Measurements from ENCODE around the gene CNTNAP2.

Gene CNTNAP2

GRCh38 chr7:147308539-147308938 is 1191.9 kb downstream of the CNTNAP2 start:
- H3K4me3 ChIP-seq (ENCODE audit: low read depth, low read length), result no peak overlapping the region
- no peak for TF ChIP-seq CTCF (IDR thresholded peaks at IDR 0.05; ENCODE audit: low read depth, low read length)

- H3K4me3 ChIP-seq (ENCODE audit: low read depth, low read length), result no peak overlapping the region
- TF ChIP-seq CTCF (IDR thresholded peaks at IDR 0.05; ENCODE audit: low read depth, low read length), result no peak
Observed at GRCh38 chr7:147311336-147311735, 1194.7 kb downstream of the CNTNAP2 start.

- no peak overlapping the region for H3K4me3 ChIP-seq (ENCODE audit: low read depth, low read length)
- no peak for TF ChIP-seq CTCF (IDR thresholded peaks at IDR 0.05; ENCODE audit: low read depth, low read length)
Observed at GRCh38 chr7:147321504-147321903, 1204.9 kb downstream of the CNTNAP2 start.

DNA sequence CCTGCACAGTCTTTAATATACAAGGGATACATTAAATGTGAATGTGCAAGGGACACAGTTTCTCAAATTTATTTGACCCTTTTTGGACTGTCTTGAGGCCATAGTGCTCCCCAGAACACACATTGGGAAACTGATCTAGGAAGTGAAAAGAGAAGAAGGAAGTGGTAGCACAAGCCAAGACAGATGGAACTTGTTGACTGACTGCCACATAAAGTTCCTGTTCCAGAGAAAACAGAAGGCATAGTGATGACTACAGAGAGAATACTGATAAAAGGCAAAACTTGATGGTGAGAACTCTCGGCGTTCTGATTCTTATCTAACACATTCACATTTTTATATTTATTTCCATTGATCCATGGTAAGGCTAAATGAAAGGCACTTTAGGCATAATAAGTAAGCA is 1216.4 kb downstream of the CNTNAP2 start:
- H3K4me3 ChIP-seq (ENCODE audit: low read depth, low read length), result no peak overlapping the region
- no peak for TF ChIP-seq CTCF (IDR thresholded peaks at IDR 0.05; ENCODE audit: low read depth, low read length)

DNA sequence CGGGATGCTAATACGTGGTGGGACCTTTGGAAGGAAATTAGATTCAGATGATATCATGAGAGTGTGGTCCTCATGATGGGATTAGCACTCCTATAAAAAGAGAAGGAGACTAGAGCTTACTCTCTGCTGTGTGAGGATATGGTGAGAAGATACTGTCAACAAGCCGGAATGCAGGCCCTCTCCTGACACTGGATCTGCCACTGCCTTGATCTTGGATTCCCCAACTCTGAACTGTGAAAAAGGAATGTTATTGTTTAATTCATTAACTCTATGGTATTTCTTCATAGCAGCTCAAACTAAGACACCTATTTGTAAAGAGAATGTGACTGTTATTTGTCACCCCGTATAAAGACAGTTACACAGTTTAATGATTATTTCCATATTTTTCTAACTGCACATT is 1246.5 kb downstream of the CNTNAP2 start:
- TF ChIP-seq CTCF (IDR thresholded peaks at IDR 0.05; ENCODE audit: low read depth, low read length), result no peak
- no peak overlapping the region for H3K4me3 ChIP-seq (ENCODE audit: low read depth, low read length)

GRCh38 chr7:147376192-147376591 is 1259.6 kb downstream of the CNTNAP2 start:
- no peak for TF ChIP-seq CTCF (IDR thresholded peaks at IDR 0.05; ENCODE audit: low read depth, low read length)
- H3K4me3 ChIP-seq (ENCODE audit: low read depth, low read length), result no peak overlapping the region

- no peak for TF ChIP-seq CTCF (IDR thresholded peaks at IDR 0.05; ENCODE audit: low read depth, low read length)
- H3K4me3 ChIP-seq (ENCODE audit: low read depth, low read length), result no peak overlapping the region
Observed at GRCh38 chr7:147380926-147381325, 1264.3 kb downstream of the CNTNAP2 start.

Data from WI38 (cell line).